IPS-20b (cell line): ENCODE results near the gene TRIM46.

Source experiments
- H3K27ac ChIP-seq: one replicate; pipeline ENCODE4 v1.5.1; 2013; ENCODE audit warnings: low read length
- H3K27me3 ChIP-seq: 2 replicates; pipeline ENCODE4 v1.6.1; 2013; ENCODE audit warnings: mild to moderate bottlenecking, low read length, inconsistent platforms; ENCODE audit not compliant: insufficient read depth
- H3K36me3 ChIP-seq: 2 replicates; pipeline ENCODE4 v1.6.1; 2013; ENCODE audit warnings: low read depth, mild to moderate bottlenecking, inconsistent platforms, low read length, moderate library complexity; ENCODE audit not compliant: insufficient read depth
- H3K4me1 ChIP-seq: 2 replicates; pipeline ENCODE4 v1.6.1; 2013; ENCODE audit warnings: mild to moderate bottlenecking, control low read depth, inconsistent platforms, low read length, moderate library complexity; ENCODE audit not compliant: insufficient read depth
- H3K4me3 ChIP-seq: 2 replicates; pipeline ENCODE4 v1.5.1; 2013; ENCODE audit warnings: mild to moderate bottlenecking, low read length, inconsistent platforms
- H3K9ac ChIP-seq: 2 replicates; pipeline ENCODE4 v1.6.1; 2013; ENCODE audit warnings: low read depth, mild to moderate bottlenecking, inconsistent platforms, low read length, moderate library complexity
- H3K9me3 ChIP-seq: 2 replicates; pipeline ENCODE4 v1.6.1; 2013; ENCODE audit warnings: mild to moderate bottlenecking, low read depth, low read length, inconsistent platforms; ENCODE audit not compliant: insufficient read depth

TRIM46 gene

DNA sequence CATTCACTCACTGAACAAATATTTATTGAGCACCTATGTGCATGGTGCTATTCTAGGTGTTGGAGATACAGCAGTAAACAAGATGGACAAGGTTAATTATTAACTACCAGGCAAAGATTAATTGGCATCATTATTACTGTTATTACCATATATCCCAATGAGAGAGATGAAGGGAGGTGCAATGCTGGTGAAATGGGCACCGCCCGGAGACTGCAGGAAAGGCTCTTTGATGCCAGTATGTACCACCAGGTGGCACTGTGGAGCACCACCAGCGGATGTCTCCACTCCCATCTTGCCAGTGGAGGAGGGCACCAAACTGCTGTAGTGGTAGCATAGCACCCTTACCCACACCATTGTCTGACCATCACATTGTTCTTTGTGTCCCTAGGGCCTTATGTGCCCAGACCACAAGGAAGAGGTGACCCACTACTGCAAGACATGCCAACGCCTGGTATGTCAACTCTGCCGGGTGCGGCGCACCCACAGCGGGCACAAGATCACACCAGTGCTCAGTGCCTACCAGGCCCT is 3.0 kb downstream of the TRIM46 start:
- Histone ChIP-seq H3K9ac (no peak overlapping the region), H3K4me3 (no peak overlapping the region), H3K27ac (no peak overlapping the region), H3K36me3 (peaks cover 34% of the 10 kb centered on the region), H3K4me1 (peaks cover 7% of the 10 kb centered on the region; the same call in 1 of the 2 replicates), H3K27me3 (no peaks in the 10 kb centered on the region), H3K9me3 (no peaks in the 10 kb centered on the region)

DNA sequence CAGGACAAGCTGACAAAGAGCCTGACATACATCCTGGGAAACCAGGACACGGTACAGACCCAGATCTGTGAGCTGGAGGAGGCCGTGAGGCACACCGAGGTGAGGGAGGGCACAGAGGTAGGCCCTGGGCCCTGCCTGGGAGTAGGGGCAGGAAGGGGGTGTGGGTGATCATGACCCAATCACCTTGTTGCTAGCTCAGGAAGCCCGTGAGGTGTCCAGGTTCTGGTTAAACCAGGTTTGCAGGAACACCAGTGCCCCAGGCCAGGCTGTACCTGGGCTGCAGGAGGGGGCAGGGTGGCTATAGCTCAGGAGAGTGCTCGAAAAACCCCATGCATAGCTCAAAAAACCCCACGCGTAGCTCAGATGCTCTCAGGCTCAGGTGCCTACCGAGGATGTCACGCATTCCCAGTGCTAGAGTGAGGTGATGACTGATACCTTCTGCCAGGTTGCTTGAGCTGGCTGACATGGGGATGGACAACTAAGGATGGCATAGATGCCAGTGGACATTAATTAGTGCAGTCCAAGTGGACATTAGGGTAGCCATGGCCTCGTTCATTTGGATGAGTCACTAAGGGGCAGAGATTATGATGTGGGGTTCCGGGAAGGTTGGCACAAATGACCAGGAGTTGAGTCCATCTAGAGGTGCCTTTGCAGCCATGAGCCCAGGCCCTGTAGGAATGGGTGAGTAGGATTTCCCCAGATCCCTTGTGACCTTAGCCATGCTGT is 3.7 kb downstream of the TRIM46 start:
- Histone ChIP-seq H3K4me1 (peaks cover 7% of the 10 kb centered on the region; the same call in 1 of the 2 replicates), H3K27ac (no peak overlapping the region), H3K9ac (no peak overlapping the region), H3K4me3 (no peak overlapping the region), H3K36me3 (peaks cover 39% of the 10 kb centered on the region), H3K27me3 (no peaks in the 10 kb centered on the region), H3K9me3 (no peaks in the 10 kb centered on the region)

DNA sequence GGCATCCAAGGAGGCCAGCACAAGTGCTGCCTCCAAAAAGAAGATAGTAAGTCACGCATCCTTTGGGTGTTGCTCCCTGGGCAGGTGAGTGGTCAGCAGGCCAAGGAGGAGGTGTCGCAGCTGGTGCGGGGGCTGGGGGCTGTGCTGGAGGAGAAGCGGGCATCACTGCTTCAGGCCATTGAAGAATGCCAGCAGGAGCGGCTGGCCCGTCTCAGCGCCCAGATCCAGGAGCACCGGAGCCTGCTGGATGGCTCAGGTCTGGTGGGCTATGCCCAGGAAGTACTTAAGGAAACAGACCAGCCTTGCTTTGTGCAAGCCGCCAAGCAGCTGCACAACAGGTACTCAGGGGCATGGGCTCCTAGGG is 4.3 kb downstream of the TRIM46 start:
- no peak overlapping the region for H3K4me3 ChIP-seq
- H3K9me3 ChIP-seq: no peaks in the 10 kb centered on the region
- H3K27ac ChIP-seq: no peak overlapping the region
- H3K4me1 ChIP-seq: peaks cover 7% of the 10 kb centered on the region; the same call in 1 of the 2 replicates
- H3K27me3 ChIP-seq: no peaks in the 10 kb centered on the region
- H3K36me3 ChIP-seq: peaks cover 42% of the 10 kb centered on the region
- H3K9ac ChIP-seq: no peak overlapping the region

DNA sequence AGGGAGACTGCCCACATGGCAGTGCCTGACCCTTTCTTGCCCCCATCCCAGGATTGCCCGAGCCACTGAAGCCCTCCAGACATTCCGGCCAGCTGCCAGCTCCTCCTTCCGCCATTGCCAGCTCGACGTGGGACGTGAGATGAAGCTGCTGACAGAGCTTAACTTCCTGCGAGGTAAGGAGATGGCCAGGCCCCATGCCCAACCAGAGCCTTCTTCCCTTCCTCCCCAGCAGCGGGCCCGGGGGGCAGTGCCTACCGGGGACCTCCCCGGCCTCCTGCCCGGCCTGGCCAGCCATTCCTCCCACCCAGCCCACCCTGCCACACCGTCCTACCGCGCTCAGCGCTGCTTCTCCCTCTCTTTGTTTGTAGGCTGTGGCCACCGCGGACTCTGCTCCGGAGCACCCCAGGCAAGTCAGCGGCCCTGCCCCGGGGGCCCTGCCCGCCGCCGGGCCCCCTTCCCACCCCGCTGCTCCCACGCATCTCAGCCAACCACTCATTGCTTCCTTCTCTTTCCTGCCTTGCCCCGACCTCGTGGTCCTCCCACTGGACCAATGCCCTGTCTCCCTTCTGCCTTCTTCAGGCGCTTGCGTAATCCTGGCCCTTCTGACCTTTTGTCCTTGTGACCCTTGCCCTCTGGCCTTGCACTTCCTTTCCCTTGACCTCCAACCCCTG is 4.9 kb downstream of the TRIM46 start:
- Histone ChIP-seq H3K4me1 (peaks cover 7% of the 10 kb centered on the region; the same call in 1 of the 2 replicates), H3K36me3 (peaks cover 42% of the 10 kb centered on the region), H3K4me3 (no peak overlapping the region), H3K9me3 (no peaks in the 10 kb centered on the region), H3K27me3 (no peaks in the 10 kb centered on the region), H3K27ac (no peak overlapping the region), H3K9ac (no peak overlapping the region)

DNA sequence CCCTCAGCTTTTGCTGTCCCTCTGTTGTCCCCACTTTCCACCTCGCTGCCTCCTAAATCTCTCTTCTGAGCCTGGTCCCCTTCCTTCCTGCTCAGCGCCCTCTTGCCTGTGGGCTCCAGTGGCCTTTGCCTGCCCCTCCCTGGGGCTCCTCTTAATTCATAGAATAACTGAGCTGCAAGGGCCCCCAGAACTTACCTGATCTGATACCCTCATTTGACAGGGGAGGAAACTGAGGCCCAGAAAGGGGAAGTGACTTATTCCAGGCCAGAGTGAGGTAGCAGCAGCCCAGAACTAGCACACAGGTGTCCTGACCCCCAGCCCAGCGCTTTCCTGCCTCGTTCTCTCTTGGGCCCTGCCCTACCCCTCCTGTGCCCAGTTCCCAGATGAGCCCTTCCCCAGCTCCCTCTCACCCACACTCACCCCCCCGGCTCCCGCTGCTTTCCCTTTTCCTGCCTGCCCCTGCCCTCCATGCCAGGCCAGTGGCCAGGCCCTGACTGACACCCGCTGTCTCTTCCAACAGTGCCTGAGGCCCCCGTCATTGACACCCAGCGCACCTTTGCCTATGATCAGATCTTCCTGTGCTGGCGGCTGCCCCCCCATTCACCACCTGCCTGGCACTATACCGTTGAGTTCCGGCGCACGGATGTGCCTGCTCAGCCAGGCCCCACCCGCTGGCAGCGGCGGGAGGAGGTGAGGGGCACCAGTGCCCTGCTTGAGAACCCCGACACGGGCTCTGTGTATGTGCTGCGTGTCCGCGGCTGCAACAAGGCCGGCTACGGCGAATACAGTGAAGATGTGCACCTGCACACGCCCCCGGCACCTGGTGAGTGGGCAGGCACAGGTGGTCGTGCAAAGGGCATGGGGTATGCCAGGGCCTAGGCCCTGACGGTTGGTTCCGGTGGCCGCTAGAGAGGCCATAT is 5.7 kb downstream of the TRIM46 start:
- no peaks in the 10 kb centered on the region for H3K27me3 ChIP-seq
- peaks cover 7% of the 10 kb centered on the region; the same call in 1 of the 2 replicates for H3K4me1 ChIP-seq
- H3K4me3 ChIP-seq: no peak overlapping the region
- H3K36me3 ChIP-seq: peaks cover 42% of the 10 kb centered on the region
- no peaks in the 10 kb centered on the region for H3K9me3 ChIP-seq
- no peak overlapping the region for H3K27ac ChIP-seq
- H3K9ac ChIP-seq: no peak overlapping the region

DNA sequence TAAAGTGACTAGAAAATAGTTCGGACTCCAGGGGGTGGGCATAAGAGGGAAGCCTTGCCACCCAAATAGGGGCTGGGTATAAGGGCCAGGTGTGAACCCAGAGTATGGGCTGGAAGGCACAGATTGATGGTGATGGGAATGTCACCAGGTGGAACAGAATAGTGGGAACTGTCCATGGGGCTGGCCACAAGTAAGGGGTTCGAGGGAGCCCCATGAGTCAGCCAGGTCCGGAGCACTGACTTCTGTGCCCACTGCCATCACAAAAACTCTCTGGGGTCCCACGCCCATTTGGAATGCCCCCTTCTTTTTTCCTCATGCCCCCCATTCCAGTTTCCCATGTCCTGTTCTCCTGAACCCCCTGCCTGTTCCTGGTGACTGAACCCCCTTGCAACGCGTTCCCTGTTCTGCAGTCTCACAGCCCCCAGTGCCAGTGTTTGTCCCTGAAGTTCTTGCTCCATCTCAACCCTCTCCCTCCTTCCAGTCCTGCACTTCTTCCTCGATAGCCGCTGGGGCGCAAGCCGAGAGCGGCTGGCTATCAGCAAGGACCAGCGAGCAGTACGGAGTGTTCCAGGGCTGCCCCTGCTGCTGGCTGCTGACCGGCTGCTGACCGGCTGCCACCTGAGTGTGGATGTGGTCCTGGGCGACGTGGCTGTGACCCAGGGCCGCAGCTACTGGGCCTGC is 7.9 kb downstream of the TRIM46 start:
- no peak overlapping the region for H3K9ac ChIP-seq
- H3K4me3 ChIP-seq: no peak overlapping the region
- peaks cover 8% of the 10 kb centered on the region; the same call in 1 of the 2 replicates for H3K4me1 ChIP-seq
- H3K27ac ChIP-seq: no peak overlapping the region
- peaks cover 42% of the 10 kb centered on the region for H3K36me3 ChIP-seq
- H3K9me3 ChIP-seq: no peaks in the 10 kb centered on the region
- H3K27me3 ChIP-seq: no peaks in the 10 kb centered on the region

DNA sequence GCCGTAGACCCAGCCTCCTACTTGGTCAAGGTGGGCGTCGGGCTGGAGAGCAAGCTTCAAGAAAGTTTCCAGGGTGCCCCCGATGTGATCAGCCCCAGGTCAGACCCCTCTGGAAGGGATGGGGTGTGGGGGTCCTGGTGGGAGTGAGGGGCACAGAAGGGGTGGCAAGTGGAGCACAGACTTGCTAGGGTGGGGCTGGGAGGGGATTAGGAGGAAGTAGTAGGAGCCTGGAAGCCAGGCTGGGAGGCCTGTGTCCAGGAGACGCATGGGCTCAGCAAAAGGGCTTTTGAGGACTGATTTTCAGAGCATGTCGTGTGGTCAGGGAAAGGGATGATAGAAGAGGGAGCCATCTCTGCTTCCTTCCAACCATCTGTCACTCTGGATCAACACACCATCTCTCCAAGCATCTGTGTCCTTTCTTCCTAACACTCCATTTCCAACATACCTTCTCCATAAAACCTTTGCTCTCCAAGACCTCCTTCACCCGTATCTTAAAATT is 8.5 kb downstream of the TRIM46 start:
- Histone ChIP-seq H3K36me3 (peaks cover 38% of the 10 kb centered on the region), H3K27me3 (no peaks in the 10 kb centered on the region), H3K4me3 (no peak overlapping the region), H3K4me1 (peaks cover 11% of the 10 kb centered on the region; the same call in 1 of the 2 replicates), H3K9me3 (no peaks in the 10 kb centered on the region), H3K27ac (no peak overlapping the region), H3K9ac (no peak overlapping the region)

DNA sequence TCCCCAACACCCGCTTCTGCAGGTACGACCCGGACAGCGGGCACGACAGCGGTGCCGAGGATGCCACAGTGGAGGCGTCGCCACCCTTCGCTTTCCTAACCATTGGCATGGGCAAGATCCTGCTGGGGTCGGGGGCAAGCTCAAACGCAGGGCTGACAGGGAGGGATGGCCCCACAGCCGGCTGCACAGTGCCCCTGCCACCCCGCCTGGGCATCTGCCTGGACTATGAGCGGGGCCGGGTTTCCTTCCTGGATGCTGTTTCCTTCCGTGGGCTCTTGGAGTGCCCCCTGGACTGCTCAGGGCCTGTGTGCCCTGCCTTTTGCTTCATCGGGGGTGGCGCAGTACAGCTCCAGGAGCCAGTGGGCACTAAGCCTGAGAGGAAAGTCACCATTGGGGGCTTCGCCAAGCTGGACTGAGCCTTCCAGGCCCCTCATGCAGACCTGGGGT is 10.1 kb downstream of the TRIM46 start:
- Histone ChIP-seq H3K4me3 (no peak overlapping the region), H3K27me3 (no peaks in the 10 kb centered on the region), H3K36me3 (peaks cover 24% of the 10 kb centered on the region), H3K9me3 (no peaks in the 10 kb centered on the region), H3K4me1 (peaks cover 11% of the 10 kb centered on the region; the same call in 1 of the 2 replicates), H3K9ac (no peak overlapping the region), H3K27ac (no peak overlapping the region)

DNA sequence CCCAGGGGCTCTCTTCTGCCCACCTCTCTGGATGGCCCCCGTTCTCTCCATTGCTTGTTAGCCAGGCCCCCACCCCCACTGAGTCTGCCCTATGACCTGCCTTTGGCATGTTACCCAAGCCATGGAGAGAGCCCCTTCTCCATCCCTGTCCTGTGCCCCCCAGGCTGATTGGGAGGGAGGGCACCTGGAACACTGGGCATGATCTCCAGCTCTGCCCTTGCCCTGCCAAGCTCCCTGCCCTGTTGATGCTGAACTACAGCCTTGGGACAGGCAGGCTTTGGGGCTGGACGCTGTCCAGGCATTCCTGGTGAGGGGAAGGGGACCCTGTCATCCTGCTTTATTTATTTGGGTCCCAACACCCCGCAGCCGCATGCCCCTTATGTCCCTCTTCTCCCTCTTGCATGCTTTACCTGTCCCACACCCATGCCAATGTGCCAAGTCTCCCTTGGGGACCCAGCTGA is 10.7 kb downstream of the TRIM46 start:
- Histone ChIP-seq H3K9me3 (no peaks in the 10 kb centered on the region), H3K36me3 (peaks cover 18% of the 10 kb centered on the region), H3K9ac (no peak overlapping the region), H3K4me1 (peaks cover 11% of the 10 kb centered on the region; the same call in 1 of the 2 replicates), H3K27ac (no peak overlapping the region), H3K27me3 (no peaks in the 10 kb centered on the region), H3K4me3 (no peak overlapping the region)

DNA sequence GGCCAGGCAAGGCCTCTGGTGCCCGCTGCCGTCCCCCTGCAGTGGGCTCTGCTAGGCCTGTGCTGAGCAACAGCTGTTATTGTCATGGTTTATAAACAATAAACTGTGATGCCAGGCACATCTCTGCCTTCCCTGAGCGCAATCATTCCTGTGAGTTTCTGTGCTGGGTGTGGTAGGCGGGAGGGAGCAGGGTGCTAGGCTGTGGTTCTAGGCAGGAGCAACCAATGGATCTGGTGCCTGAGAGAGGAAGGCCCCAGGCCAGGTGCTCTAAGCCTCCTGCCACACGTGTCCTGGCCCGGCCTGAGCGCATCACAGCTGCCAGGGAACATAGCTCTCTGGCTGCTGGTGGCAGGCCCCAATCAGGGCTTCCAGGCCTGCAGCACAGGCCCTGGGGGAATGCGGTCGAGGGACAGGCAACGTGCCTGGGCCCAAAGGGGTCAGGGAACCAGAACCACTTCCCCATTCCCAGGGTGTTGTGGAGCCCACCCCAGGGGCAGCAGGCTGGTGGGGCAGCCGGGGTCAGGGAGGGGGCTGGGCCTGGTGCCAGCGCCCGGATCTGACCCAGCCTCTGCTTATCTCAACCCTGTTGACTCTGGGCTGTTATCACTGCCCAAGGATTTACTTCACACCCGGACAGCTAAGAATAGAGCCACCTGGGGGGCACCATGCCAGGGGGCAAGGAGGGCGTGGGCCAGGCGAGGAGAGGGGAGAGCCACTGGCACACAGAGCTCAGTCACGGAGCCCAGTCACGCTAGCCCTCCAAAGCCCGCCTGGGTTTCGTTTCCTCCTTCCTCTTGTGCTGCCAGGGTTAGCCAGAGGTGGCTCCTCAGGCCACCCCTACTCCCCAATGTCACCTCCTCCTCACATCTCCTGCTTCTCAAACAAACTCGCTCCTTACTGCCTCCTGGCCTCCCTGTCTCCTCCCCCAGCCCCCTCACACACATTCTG is 11.5 kb downstream of the TRIM46 start:
- no peaks in the 10 kb centered on the region for H3K9me3 ChIP-seq
- peaks cover 11% of the 10 kb centered on the region; the same call in 1 of the 2 replicates for H3K4me1 ChIP-seq
- peaks cover 10% of the 10 kb centered on the region; the same call in 1 of the 2 replicates for H3K36me3 ChIP-seq
- H3K4me3 ChIP-seq: no peak overlapping the region
- H3K27ac ChIP-seq: no peak overlapping the region
- peak overlapping the region; percentile 2 for H3K9ac ChIP-seq
- no peaks in the 10 kb centered on the region for H3K27me3 ChIP-seq
